Keratinocyte (primary cell): Measurements from ENCODE around the gene PERCC1. TPM values are rescaled to one million over a fixed set of nuclear protein-coding genes. Genes with fewer than 3 reads are reported as not detected.

ENCODE experiments used
- DNase-seq: peaks from one replicate; pipeline ENCODE4 v3.0.0-alpha.2; 2011; ENCODE audit warnings: low read depth, missing footprints, low spot score
- FAIRE-seq: peaks from 2 replicates; lab custom pipeline; 2011; peaks lifted over from hg19 to GRCh38; lab: Jason Lieb, UNC
- H2AFZ ChIP-seq: 2 replicates; pipeline ENCODE4 v1.6.0; 2012; ENCODE audit warnings: low read length, control low read depth, inconsistent platforms; ENCODE audit not compliant: control insufficient read depth
- H3K27ac ChIP-seq: 2 replicates; pipeline ENCODE4 v1.5.1; 2011; ENCODE audit warnings: low read length; ENCODE audit not compliant: control insufficient read depth, insufficient read depth
- H3K27me3 ChIP-seq: 3 replicates; pipeline ENCODE4 v1.6.0; 2011; ENCODE audit warnings: low read length; ENCODE audit not compliant: control insufficient read depth, insufficient read depth; ENCODE audit errors: extremely low read depth
- H3K36me3 ChIP-seq, 2 experiments: 2 replicates in 1 of 2; 3 replicates in 1 of 2; pipeline ENCODE4 v1.5.1; 2011; ENCODE audit warnings: low read length in 2 of 2, mild to moderate bottlenecking in 1 of 2; ENCODE audit not compliant: control insufficient read depth in 2 of 2, insufficient read depth in 2 of 2; ENCODE audit errors: extremely low read depth in 1 of 2
- H3K4me1 ChIP-seq: 3 replicates; pipeline ENCODE4 v1.5.1; 2011; ENCODE audit warnings: low read length; ENCODE audit not compliant: control insufficient read depth, insufficient read depth; ENCODE audit errors: extremely low read depth
- H3K4me2 ChIP-seq: 3 replicates; pipeline ENCODE4 v1.6.0; 2011; ENCODE audit warnings: low read depth, low read length; ENCODE audit not compliant: control insufficient read depth, insufficient read depth; ENCODE audit errors: extremely low read depth
- H3K4me3 ChIP-seq, 3 experiments: fragments of 200-600 bp in 1 of 3; sonication (generic) in 1 of 3; 2 replicates in 2 of 3; 3 replicates in 1 of 3; pipeline ENCODE4 v1.5.1; 2011 to 2016; ENCODE audit warnings: low read length in 3 of 3, mild to moderate bottlenecking in 3 of 3, control low read depth in 2 of 3, inconsistent platforms in 1 of 3, low read depth in 1 of 3, mixed read lengths in 1 of 3, mixed run types in 1 of 3, moderate library complexity in 1 of 3; ENCODE audit not compliant: control insufficient read depth in 2 of 3, insufficient read depth in 2 of 3; ENCODE audit errors: extremely low read depth in 1 of 3
- H3K79me2 ChIP-seq: 2 replicates; pipeline ENCODE4 v1.6.0; 2012; ENCODE audit warnings: low read length; ENCODE audit not compliant: control insufficient read depth, insufficient read depth
- H3K9ac ChIP-seq: 3 replicates; pipeline ENCODE4 v1.6.0; 2011; ENCODE audit warnings: low read length; ENCODE audit not compliant: control insufficient read depth, insufficient read depth; ENCODE audit errors: extremely low read depth
- H3K9me1 ChIP-seq: 3 replicates; pipeline ENCODE4 v1.6.0; 2011; ENCODE audit warnings: low read length; ENCODE audit not compliant: control insufficient read depth, insufficient read depth; ENCODE audit errors: extremely low read depth
- H3K9me3 ChIP-seq: 2 replicates; pipeline ENCODE4 v1.5.1; 2012; ENCODE audit warnings: low read depth, low read length; ENCODE audit not compliant: control insufficient read depth
- H4K20me1 ChIP-seq: 3 replicates; pipeline ENCODE4 v1.6.0; 2011; ENCODE audit warnings: low read length; ENCODE audit not compliant: control insufficient read depth, insufficient read depth; ENCODE audit errors: extremely low read depth
- EZH2 ChIP-seq: IDR thresholded peaks from one replicate; pipeline ENCODE4 v1.6.1; 2012; ENCODE audit warnings: inconsistent platforms, mild to moderate bottlenecking, low read length, moderate library complexity
- dilution Hi-C: fragments of 300-500 bp; cut with MboI; formaldehyde crosslinking; loops from one replicate; pipeline ENCODE4 v1.7.0; 2020; ENCODE audit warnings: low sequenced_read_pairs; ENCODE audit not compliant: extremely low pct_ligation_motif_present
- polyA plus RNA-seq, 5 experiments: library from polyadenylated mRNA; depleted of rRNA in 3 of 5; stranded (reverse) in 3 of 5; stranded (forward) in 1 of 5; unstranded in 1 of 5; fragments of >200 nt; gene quantifications; 1 replicate in 1 of 5; 2 replicates in 3 of 5; 3 replicates in 1 of 5; pipeline versions ENCODE4 v1.2.1 to v1.2.3, GENCODE V29; 2011 to 2012; ENCODE audit warnings: missing spikeins in 2 of 5, low read depth in 1 of 5, low replicate concordance in 1 of 5
- TF ChIP-seq, protein P1 (sequence below), 3 experiments: IDR thresholded peaks in 1 of 3; conservative IDR thresholded peaks in 1 of 3; optimal IDR thresholded peaks in 1 of 3; 2 replicates in 2 of 3; 3 replicates in 1 of 3; pipeline versions ENCODE3 to v1.5.1; 2011; ENCODE audit warnings: low read length in 3 of 3, mild to moderate bottlenecking in 3 of 3, moderate library complexity in 2 of 3, control low read depth in 1 of 3, inconsistent platforms in 1 of 3; ENCODE audit not compliant: insufficient read depth in 2 of 3; ENCODE audit errors: extremely low read depth in 1 of 3

The PERCC1 gene
- polyA plus RNA-seq, 1 donor (not counting 4 experiments of a cell fraction or from before 2014, with no cell fraction given) = not detected

DNA sequence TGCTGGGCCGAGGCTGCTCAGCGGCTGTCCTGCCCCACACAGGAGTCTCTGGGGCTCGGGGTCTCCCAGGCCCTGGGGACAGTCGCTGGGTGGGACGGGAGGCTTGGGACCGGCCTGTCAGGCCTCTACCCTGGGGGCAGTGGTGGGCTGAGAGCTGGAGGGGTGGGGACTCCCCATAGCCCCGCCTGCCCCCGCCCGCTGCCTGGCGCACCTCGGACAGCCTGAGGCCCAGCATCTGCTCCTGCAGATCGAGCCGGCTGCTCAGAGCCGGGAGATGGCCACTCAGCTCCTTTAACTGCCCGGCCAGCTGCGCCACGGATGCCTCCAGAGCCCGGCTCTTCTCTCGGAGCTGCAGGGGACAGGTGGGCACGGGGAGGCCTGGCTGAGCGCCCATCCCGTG, 6.7 kb downstream of the PERCC1 start:
- dilution Hi-C loops = no loop called here
- Histone ChIP-seq H3K4me3 (no peak overlapping the region), H3K27me3 (no peaks in the 10 kb centered on the region), H3K4me2 (no peak overlapping the region), H3K4me1 (no peaks in the 10 kb centered on the region), H3K9ac (no peak overlapping the region), H3K79me2 (no peaks in the 10 kb centered on the region), H3K27ac (no peak overlapping the region), H3K9me3 (no peaks in the 10 kb centered on the region), H3K9me1 (no peaks in the 10 kb centered on the region), H2AFZ (no peak overlapping the region), H4K20me1 (no peaks in the 10 kb centered on the region), H3K36me3 (no peaks in the 10 kb centered on the region)
- DNase-seq (no peak), FAIRE-seq (no peak)
- no peak for TF ChIP-seq EZH2
- TF ChIP-seq, protein P1, sequence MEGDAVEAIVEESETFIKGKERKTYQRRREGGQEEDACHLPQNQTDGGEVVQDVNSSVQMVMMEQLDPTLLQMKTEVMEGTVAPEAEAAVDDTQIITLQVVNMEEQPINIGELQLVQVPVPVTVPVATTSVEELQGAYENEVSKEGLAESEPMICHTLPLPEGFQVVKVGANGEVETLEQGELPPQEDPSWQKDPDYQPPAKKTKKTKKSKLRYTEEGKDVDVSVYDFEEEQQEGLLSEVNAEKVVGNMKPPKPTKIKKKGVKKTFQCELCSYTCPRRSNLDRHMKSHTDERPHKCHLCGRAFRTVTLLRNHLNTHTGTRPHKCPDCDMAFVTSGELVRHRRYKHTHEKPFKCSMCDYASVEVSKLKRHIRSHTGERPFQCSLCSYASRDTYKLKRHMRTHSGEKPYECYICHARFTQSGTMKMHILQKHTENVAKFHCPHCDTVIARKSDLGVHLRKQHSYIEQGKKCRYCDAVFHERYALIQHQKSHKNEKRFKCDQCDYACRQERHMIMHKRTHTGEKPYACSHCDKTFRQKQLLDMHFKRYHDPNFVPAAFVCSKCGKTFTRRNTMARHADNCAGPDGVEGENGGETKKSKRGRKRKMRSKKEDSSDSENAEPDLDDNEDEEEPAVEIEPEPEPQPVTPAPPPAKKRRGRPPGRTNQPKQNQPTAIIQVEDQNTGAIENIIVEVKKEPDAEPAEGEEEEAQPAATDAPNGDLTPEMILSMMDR (optimal IDR thresholded peaks at IDR 0.05 in 1 of 3, IDR thresholded peaks at IDR 0.05 in 1 of 3, conservative IDR thresholded peaks at IDR 0.05 in 1 of 3; ENCODE audit: extremely low read depth in 1 of 3, insufficient read depth in 2 of 3, low read length in 3 of 3) = no peak

DNA sequence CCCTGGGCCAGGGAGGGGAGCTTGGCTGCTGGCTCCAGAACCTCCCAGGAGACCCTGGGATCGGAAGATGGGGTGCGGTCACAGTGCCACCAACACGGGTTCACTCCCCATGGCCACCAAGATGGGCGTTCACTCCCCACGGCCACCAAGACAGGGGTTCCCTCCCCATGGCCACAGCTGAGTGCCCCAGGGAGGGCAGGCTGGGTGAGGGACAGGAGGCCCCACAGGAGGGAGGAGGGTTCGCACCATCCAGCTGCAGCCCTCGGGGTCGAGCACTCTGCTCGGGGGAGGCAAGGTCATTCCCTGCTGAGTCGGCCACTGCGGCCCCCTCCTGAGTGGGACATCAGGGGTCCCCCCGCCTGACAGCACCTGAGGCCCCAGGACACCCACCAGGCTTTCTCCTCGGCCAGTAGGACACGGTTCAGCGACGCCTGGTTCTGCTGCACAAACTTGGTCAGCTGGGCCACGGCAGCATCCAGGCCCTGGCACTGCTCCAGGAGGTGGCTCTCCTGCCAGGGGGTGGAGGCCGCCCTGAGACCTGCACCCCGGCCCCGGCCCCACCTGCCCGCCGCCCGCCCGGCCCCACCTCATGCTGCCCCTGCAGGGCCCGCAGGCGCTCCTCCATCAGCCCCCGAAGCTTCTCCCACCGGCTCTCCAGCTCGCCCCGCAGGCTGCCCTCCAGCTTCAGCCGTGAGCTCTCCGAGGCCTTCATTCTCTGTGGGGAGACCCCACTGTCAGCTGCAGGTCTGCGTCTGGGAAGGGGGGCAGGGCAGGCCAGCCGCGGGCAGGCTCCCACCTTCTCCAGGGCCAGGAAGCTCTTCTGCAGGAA, 7.6 kb downstream of the PERCC1 start:
- Histone ChIP-seq H3K27me3 (no peaks in the 10 kb centered on the region), H3K36me3 (no peaks in the 10 kb centered on the region), H3K27ac (no peak overlapping the region), H2AFZ (no peak overlapping the region), H3K9ac (no peak overlapping the region), H3K9me1 (no peaks in the 10 kb centered on the region), H3K4me2 (no peak overlapping the region), H3K9me3 (no peaks in the 10 kb centered on the region), H3K79me2 (no peaks in the 10 kb centered on the region), H3K4me1 (no peaks in the 10 kb centered on the region), H4K20me1 (no peaks in the 10 kb centered on the region), H3K4me3 (no peak overlapping the region)
- FAIRE-seq (no peak), DNase-seq (no peak)
- dilution Hi-C loops = no loop called here
- no peak for TF ChIP-seq EZH2
- TF ChIP-seq, protein P1 (optimal IDR thresholded peaks at IDR 0.05 in 1 of 3, IDR thresholded peaks at IDR 0.05 in 1 of 3, conservative IDR thresholded peaks at IDR 0.05 in 1 of 3; ENCODE audit: extremely low read depth in 1 of 3, insufficient read depth in 2 of 3, low read length in 3 of 3) = no peak
